HG02981 (cell line): Measurements from ENCODE around the gene LYG1.
"Not testable (repeated sequence)": the region's sequence is repeated elsewhere in the genome, so short reads cannot be mapped to it uniquely, and the experiment has no call there.

Source experiments
- ATAC-seq: cut with Tn5 transposase; IDR thresholded peaks from one replicate; pipeline ENCODE4 v1.9.1; 2021; ENCODE audit warnings: mild to moderate bottlenecking, moderate library complexity; ENCODE audit not compliant: unreplicated experiment

Gene LYG1

GRCh38 chr2:99278195-99278765 lies 22.7 kb downstream of the LYG1 start:
- ATAC-seq = not testable (repeated sequence)

GRCh38 chr2:99275882-99276281 lies 25.1 kb downstream of the LYG1 start:
- no peak for ATAC-seq

GRCh38 chr2:99261242-99261641 lies 39.8 kb downstream of the LYG1 start:
- no peak for ATAC-seq

GRCh38 chr2:99260184-99260583 lies 40.8 kb downstream of the LYG1 start:
- no peak for ATAC-seq

GRCh38 chr2:99259465-99259864 lies 41.5 kb downstream of the LYG1 start:
- no peak for ATAC-seq

- no peak for ATAC-seq
These were observed 44.3 kb downstream of the LYG1 start for GRCh38 chr2:99256677-99257076.

- ATAC-seq = no peak
These were observed 45.3 kb downstream of the LYG1 start, which contains the start of gene LYG2 for GRCh38 chr2:99255491-99256318. LYG2 (minus strand) TSS chr2:99255666; CDS start chr2:99254260, 1,406 bp downstream.

- ATAC-seq = no peak
These were observed 51.0 kb downstream of the LYG1 start for GRCh38 chr2:99249951-99250350.

- ATAC-seq = no peak
These were observed 58.8 kb downstream of the LYG1 start for GRCh38 chr2:99242151-99242550.

GRCh38 chr2:99240431-99240830 lies 60.6 kb downstream of the LYG1 start:
- no peak for ATAC-seq

GRCh38 chr2:99238599-99238998 lies 62.4 kb downstream of the LYG1 start:
- ATAC-seq = no peak
